ENCODE measurements around the gene SPTLC1. TPM values are rescaled to one million over a fixed set of nuclear protein-coding genes. Genes with fewer than 3 reads are reported as not detected.

Gene SPTLC1
- total and polyA plus RNA-seq, 2 of the 13 experiments (the other 11 are each of a cell fraction or from before 2014, with no cell fraction given), result 56.2 to 72.5 TPM

- TF ChIP-seq, protein P1, sequence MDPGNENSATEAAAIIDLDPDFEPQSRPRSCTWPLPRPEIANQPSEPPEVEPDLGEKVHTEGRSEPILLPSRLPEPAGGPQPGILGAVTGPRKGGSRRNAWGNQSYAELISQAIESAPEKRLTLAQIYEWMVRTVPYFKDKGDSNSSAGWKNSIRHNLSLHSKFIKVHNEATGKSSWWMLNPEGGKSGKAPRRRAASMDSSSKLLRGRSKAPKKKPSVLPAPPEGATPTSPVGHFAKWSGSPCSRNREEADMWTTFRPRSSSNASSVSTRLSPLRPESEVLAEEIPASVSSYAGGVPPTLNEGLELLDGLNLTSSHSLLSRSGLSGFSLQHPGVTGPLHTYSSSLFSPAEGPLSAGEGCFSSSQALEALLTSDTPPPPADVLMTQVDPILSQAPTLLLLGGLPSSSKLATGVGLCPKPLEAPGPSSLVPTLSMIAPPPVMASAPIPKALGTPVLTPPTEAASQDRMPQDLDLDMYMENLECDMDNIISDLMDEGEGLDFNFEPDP (CRISPR knock-in tag; conservative IDR thresholded peaks at IDR 0.05), result no peak
- TF ChIP-seq, protein P2, sequence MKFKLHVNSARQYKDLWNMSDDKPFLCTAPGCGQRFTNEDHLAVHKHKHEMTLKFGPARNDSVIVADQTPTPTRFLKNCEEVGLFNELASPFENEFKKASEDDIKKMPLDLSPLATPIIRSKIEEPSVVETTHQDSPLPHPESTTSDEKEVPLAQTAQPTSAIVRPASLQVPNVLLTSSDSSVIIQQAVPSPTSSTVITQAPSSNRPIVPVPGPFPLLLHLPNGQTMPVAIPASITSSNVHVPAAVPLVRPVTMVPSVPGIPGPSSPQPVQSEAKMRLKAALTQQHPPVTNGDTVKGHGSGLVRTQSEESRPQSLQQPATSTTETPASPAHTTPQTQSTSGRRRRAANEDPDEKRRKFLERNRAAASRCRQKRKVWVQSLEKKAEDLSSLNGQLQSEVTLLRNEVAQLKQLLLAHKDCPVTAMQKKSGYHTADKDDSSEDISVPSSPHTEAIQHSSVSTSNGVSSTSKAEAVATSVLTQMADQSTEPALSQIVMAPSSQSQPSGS (CRISPR knock-in tag; IDR thresholded peaks at IDR 0.05), result peak; percentile 74; the same call in 1 of the 2 replicates
- TF ChIP-seq, protein P3, sequence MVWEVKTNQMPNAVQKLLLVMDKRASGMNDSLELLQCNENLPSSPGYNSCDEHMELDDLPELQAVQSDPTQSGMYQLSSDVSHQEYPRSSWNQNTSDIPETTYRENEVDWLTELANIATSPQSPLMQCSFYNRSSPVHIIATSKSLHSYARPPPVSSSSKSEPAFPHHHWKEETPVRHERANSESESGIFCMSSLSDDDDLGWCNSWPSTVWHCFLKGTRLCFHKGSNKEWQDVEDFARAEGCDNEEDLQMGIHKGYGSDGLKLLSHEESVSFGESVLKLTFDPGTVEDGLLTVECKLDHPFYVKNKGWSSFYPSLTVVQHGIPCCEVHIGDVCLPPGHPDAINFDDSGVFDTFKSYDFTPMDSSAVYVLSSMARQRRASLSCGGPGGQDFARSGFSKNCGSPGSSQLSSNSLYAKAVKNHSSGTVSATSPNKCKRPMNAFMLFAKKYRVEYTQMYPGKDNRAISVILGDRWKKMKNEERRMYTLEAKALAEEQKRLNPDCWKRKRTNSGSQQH (CRISPR knock-in tag; IDR thresholded peaks at IDR 0.05; ENCODE audit: low read depth), result peak; percentile 54; the same call in 1 of the 2 replicates
- TF ChIP-seq POLR2A (IDR thresholded peaks at IDR 0.05; ENCODE audit: insufficient read depth in 1 of 2, low read depth in 2 of 2, low read length in 2 of 2) (peak; percentile 87 to 94), CCDC6 (CRISPR knock-in tag; IDR thresholded peaks at IDR 0.05) (no peak), ZNF513 (CRISPR knock-in tag; conservative IDR thresholded peaks at IDR 0.05) (no peak), TCF7 (IDR thresholded peaks at IDR 0.05; ENCODE audit: low read depth) (no peak), SRSF4 (IDR thresholded peaks at IDR 0.05; ENCODE audit: low read depth, low read length, poor library complexity, severe bottlenecking) (no peak), NCOR1 (IDR thresholded peaks at IDR 0.05; ENCODE audit: borderline replicate concordance, low read length) (no peak), ATRX (CRISPR knock-in tag; IDR thresholded peaks at IDR 0.05; ENCODE audit: borderline replicate concordance) (no peak), ZKSCAN8 (CRISPR knock-in tag; IDR thresholded peaks at IDR 0.05; ENCODE audit: borderline replicate concordance) (0 out of 2 replicates have a peak, but pooled peaks have one; percentile 21), ZNF558 (CRISPR knock-in tag; IDR thresholded peaks at IDR 0.05; ENCODE audit: borderline replicate concordance) (peak; percentile 95), ZSCAN21 (CRISPR knock-in tag; IDR thresholded peaks at IDR 0.05; ENCODE audit: borderline replicate concordance) (no peak)
- TF ChIP-seq, protein P4, sequence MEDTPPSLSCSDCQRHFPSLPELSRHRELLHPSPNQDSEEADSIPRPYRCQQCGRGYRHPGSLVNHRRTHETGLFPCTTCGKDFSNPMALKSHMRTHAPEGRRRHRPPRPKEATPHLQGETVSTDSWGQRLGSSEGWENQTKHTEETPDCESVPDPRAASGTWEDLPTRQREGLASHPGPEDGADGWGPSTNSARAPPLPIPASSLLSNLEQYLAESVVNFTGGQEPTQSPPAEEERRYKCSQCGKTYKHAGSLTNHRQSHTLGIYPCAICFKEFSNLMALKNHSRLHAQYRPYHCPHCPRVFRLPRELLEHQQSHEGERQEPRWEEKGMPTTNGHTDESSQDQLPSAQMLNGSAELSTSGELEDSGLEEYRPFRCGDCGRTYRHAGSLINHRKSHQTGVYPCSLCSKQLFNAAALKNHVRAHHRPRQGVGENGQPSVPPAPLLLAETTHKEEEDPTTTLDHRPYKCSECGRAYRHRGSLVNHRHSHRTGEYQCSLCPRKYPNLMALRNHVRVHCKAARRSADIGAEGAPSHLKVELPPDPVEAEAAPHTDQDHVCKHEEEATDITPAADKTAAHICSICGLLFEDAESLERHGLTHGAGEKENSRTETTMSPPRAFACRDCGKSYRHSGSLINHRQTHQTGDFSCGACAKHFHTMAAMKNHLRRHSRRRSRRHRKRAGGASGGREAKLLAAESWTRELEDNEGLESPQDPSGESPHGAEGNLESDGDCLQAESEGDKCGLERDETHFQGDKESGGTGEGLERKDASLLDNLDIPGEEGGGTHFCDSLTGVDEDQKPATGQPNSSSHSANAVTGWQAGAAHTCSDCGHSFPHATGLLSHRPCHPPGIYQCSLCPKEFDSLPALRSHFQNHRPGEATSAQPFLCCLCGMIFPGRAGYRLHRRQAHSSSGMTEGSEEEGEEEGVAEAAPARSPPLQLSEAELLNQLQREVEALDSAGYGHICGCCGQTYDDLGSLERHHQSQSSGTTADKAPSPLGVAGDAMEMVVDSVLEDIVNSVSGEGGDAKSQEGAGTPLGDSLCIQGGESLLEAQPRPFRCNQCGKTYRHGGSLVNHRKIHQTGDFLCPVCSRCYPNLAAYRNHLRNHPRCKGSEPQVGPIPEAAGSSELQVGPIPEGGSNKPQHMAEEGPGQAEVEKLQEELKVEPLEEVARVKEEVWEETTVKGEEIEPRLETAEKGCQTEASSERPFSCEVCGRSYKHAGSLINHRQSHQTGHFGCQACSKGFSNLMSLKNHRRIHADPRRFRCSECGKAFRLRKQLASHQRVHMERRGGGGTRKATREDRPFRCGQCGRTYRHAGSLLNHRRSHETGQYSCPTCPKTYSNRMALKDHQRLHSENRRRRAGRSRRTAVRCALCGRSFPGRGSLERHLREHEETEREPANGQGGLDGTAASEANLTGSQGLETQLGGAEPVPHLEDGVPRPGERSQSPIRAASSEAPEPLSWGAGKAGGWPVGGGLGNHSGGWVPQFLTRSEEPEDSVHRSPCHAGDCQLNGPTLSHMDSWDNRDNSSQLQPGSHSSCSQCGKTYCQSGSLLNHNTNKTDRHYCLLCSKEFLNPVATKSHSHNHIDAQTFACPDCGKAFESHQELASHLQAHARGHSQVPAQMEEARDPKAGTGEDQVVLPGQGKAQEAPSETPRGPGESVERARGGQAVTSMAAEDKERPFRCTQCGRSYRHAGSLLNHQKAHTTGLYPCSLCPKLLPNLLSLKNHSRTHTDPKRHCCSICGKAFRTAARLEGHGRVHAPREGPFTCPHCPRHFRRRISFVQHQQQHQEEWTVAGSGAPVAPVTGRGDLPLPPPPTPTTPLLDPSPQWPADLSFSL (CRISPR knock-in tag; IDR thresholded peaks at IDR 0.05), result no peak
Observed at GRCh38 chr9:92115071-92115858, at the start of gene SPTLC1 (continued).
